ENCODE measurements around the gene ARF3.

ARF3 gene

GRCh38 chr12:48957141-48958048, at the start of gene ARF3:
ARF3 (minus strand) TSS chr12:48957487; CDS start chr12:48941095, 16,392 bp downstream.
- peak; percentile 92 for DNase-seq

- DNase-seq: no peak
Measured at GRCh38 chr12:49000346-49000745, 43.1 kb upstream of the ARF3 start.

- DNase-seq: peak; percentile 45
Measured at GRCh38 chr12:48999371-49000131, 42.3 kb upstream of the ARF3 start, which contains the start of gene DDN. DDN (minus strand) TSS chr12:48999375; CDS start chr12:48999287, 88 bp downstream.

- no peak for DNase-seq
Measured at GRCh38 chr12:48998497-48999353, 41.4 kb upstream of the ARF3 start.

- DNase-seq: peak; percentile 43
Measured at GRCh38 chr12:48997719-48998496, 40.6 kb upstream of the ARF3 start.

- peak; percentile 18 for DNase-seq
Measured at GRCh38 chr12:48996794-48997718, 39.8 kb upstream of the ARF3 start.

GRCh38 chr12:48995086-48995879, 38.0 kb upstream of the ARF3 start:
- DNase-seq: peak; percentile 80

GRCh38 chr12:48994224-48995085, 37.2 kb upstream of the ARF3 start:
- no peak for DNase-seq

- no peak for DNase-seq
Measured at GRCh38 chr12:48993787-48994186, 36.5 kb upstream of the ARF3 start.

- no peak for DNase-seq
Measured at GRCh38 chr12:48991247-48992050, 34.2 kb upstream of the ARF3 start.

- DNase-seq: no peak
Measured at GRCh38 chr12:48990552-48990951, 33.3 kb upstream of the ARF3 start.

- no peak for DNase-seq
Measured at GRCh38 chr12:48988030-48988649, 30.9 kb upstream of the ARF3 start.

- no peak for DNase-seq
Measured at GRCh38 chr12:48986720-48987291, 29.5 kb upstream of the ARF3 start.

- DNase-seq: no peak
Measured at GRCh38 chr12:48985901-48986300, 28.6 kb upstream of the ARF3 start.

GRCh38 chr12:48985475-48985897, 28.2 kb upstream of the ARF3 start:
- DNase-seq: no peak

GRCh38 chr12:48982397-48983080, 25.3 kb upstream of the ARF3 start:
- DNase-seq: no peak

- DNase-seq: no peak
Measured at GRCh38 chr12:48981757-48982157, 24.5 kb upstream of the ARF3 start.
